HG03439 (cell line): ENCODE results near the gene MLLT10.

Experiments
- ATAC-seq: cut with Tn5 transposase; IDR thresholded peaks from one replicate; pipeline ENCODE4 v1.9.1; 2021; ENCODE audit warnings: mild to moderate bottlenecking, moderate library complexity; ENCODE audit not compliant: unreplicated experiment

MLLT10 gene

GRCh38 chr10:21516242-21517131 lies 17.5 kb upstream of the MLLT10 start:
- ATAC-seq, result peak; percentile 50

- ATAC-seq, result peak; percentile 62
These were observed 16.6 kb upstream of the MLLT10 start for GRCh38 chr10:21517134-21518031.

- no peak for ATAC-seq
These were observed 15.8 kb upstream of the MLLT10 start for GRCh38 chr10:21518149-21518640.

GRCh38 chr10:21518641-21519396 lies 15.2 kb upstream of the MLLT10 start:
- no peak for ATAC-seq

- no peak for ATAC-seq
These were observed 14.6 kb upstream of the MLLT10 start for GRCh38 chr10:21519397-21519933.

- no peak for ATAC-seq
These were observed 14.0 kb upstream of the MLLT10 start for GRCh38 chr10:21519941-21520436.

- ATAC-seq, result no peak
These were observed 13.5 kb upstream of the MLLT10 start for GRCh38 chr10:21520509-21520908.

- ATAC-seq, result no peak
These were observed 13.1 kb upstream of the MLLT10 start for GRCh38 chr10:21520949-21521348.

- no peak for ATAC-seq
These were observed 12.1 kb upstream of the MLLT10 start for GRCh38 chr10:21521751-21522533.

GRCh38 chr10:21522631-21523406 lies 11.2 kb upstream of the MLLT10 start:
- ATAC-seq, result no peak

- no peak for ATAC-seq
These were observed 10.4 kb upstream of the MLLT10 start for GRCh38 chr10:21523557-21524008.

GRCh38 chr10:21524131-21524525 lies 9.9 kb upstream of the MLLT10 start:
- ATAC-seq, result no peak

GRCh38 chr10:21524526-21525366 lies 9.3 kb upstream of the MLLT10 start:
- ATAC-seq, result no peak

GRCh38 chr10:21525367-21526187 lies 8.5 kb upstream of the MLLT10 start, which contains the start of gene SKIDA1:
TSS of gene SKIDA1 (minus strand) at chr10:21525682. CDS start at chr10:21517822, 7,860 bp downstream.
- ATAC-seq, result peak; percentile 57

- ATAC-seq, result peak; percentile 31
These were observed 7.7 kb upstream of the MLLT10 start for GRCh38 chr10:21526188-21526859.

- no peak for ATAC-seq
These were observed 7.0 kb upstream of the MLLT10 start for GRCh38 chr10:21526860-21527597.
